NB4 (cell line): ENCODE measurements around the gene SNUPN.

Source experiments
- DNase-seq: peaks from one replicate; pipeline ENCODE4 v3.0.0; 2010; ENCODE audit warnings: low read depth
- H3K4me3 ChIP-seq: one replicate; pipeline ENCODE4 v1.5.1; 2011; ENCODE audit warnings: mild to moderate bottlenecking, low read depth, low read length, moderate library complexity
- CTCF ChIP-seq: IDR thresholded peaks from one replicate; pipeline ENCODE4 v1.5.1; 2012; ENCODE audit warnings: low read depth, low read length
- MAX ChIP-seq: IDR thresholded peaks from 2 replicates; pipeline ENCODE4 v1.6.1; 2011; ENCODE audit warnings: low read depth, low read length
- MYC ChIP-seq: IDR thresholded peaks from 2 replicates; pipeline ENCODE4 v1.6.1; 2011; ENCODE audit warnings: low read depth, low read length
- POLR2A ChIP-seq: IDR thresholded peaks from 2 replicates; pipeline ENCODE4 v1.6.1; 2011; ENCODE audit warnings: mild to moderate bottlenecking; ENCODE audit not compliant: insufficient read length; ENCODE audit errors: extremely low read depth

Gene SNUPN

DNA sequence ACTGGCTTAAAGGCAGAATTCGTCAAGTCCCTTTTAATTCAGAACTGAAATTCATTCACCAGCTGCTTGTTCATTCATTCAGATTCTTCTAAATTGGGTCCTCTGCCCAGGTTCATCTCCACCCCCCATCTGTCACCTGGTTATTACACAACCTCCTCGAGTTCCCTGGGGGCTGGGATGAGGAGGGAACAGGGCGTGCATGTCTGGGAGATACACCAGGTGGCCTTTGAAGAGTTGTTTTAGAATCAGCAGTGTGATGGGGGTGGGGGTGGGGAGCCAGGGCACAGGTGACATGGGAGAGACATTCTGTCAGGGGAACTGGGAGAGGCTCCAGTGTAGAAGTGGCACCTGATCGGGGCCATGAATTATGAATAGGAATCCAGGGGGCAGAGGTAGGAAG is 30.4 kb upstream of the SNUPN start:
- DNase-seq: no peak
- TF ChIP-seq CTCF: no peak
- no peak for TF ChIP-seq MYC
- no peak for TF ChIP-seq POLR2A
- no peak for TF ChIP-seq MAX
- no peak overlapping the region for H3K4me3 ChIP-seq

GRCh38 chr15:75654201-75654907 is 28.8 kb upstream of the SNUPN start:
- TF ChIP-seq CTCF (no peak), MYC (no peak), MAX (no peak), POLR2A (no peak)
- no peak for DNase-seq
- no peak overlapping the region for H3K4me3 ChIP-seq

GRCh38 chr15:75653347-75653913 is 27.9 kb upstream of the SNUPN start:
- no peak overlapping the region for H3K4me3 ChIP-seq
- no peak for DNase-seq
- TF ChIP-seq MAX (no peak), CTCF (no peak), MYC (no peak), POLR2A (no peak)

- peak overlapping the region; percentile 41 for H3K4me3 ChIP-seq
- DNase-seq: peak; percentile 85
- TF ChIP-seq POLR2A (no peak), CTCF (no peak), MAX (no peak), MYC (no peak)
Observed at GRCh38 chr15:75651810-75652543, 26.5 kb upstream of the SNUPN start.

DNA sequence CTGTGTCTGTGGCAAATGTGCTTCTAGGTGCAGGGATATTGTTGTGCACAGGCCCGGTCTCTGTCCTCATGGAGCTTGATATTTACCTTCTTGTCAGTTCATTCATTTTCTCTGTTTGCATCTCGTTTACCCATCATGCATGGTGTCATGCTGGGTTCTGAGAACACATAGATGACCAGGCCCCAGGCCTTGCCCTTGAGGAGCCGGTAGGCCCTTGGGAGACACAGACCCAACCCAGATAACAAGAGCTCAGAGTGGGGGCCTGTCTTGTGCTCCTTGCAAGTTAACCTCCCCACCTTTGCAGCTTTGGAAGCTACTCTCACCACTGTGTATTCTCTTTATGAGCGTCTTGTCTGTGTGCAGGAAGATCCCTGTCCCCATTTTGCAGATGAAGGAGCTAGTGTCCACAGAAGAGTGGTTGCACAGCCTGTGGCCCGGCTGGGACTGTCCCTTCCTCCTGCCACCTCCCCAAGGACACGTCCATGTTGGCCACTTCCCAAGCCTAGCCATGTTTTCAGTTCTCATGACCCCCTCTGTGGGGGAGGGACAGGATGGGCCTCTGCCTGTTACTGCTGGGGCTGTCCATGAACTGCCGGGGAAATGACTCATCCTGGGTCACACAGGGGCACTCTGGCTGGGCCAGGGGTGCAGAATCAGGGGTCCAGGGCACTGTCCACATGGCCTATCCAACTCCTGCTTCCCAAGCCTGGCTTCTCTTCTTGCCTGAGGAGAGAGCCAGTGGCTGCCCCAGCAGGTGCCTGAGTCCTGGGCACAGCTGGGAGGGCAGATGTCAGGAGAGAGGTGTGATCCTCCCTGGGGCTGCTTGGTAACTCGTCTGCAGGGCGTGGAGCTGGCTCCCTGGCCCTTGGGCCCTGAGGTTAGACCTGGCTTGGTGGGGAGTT is 25.6 kb upstream of the SNUPN start:
- TF ChIP-seq MYC (0 out of 2 replicates have a peak, but pooled peaks have one; percentile 37), CTCF (no peak), POLR2A (peak; percentile 27), MAX (peak; percentile 24; the same call in 1 of the 2 replicates)
- peak overlapping the region; percentile 41 for H3K4me3 ChIP-seq
- peak; percentile 82 for DNase-seq
